Uterus (tissue), 4 donors: ENCODE data around the gene PTPN1. TPM values are rescaled to one million over a fixed set of nuclear protein-coding genes. Genes with fewer than 3 reads are reported as not detected.

Experiments
- DNase-seq, 2 donors: peaks; one replicate each; pipeline ENCODE4 v3.0.0-alpha.2; 2019 to 2020
- H3K27ac ChIP-seq, 2 donors: fragments of 200-600 bp; sonication (generic); 1 replicate in 1 of 2; 2 replicates in 1 of 2; pipeline ENCODE4 v1.5.1; 2016 to 2018
- H3K27me3 ChIP-seq, 2 donors: fragments of 200-600 bp; sonication (generic); one replicate each; pipeline ENCODE4 v1.5.1; 2018 to 2019; ENCODE audit warnings: control low read depth in 1 of 2
- H3K36me3 ChIP-seq, 2 donors: fragments of 200-600 bp; sonication (generic); one replicate each; pipeline ENCODE4 v1.5.1; 2019; ENCODE audit warnings: control low read depth in 1 of 2
- H3K4me1 ChIP-seq, 2 donors: fragments of 200-600 bp; sonication (generic); one replicate each; pipeline ENCODE4 v1.5.1; 2018 to 2019; ENCODE audit warnings: control low read depth in 1 of 2
- H3K4me3 ChIP-seq, 2 donors: fragments of 200-600 bp; sonication (generic); 1 replicate in 1 of 2; 2 replicates in 1 of 2; pipeline ENCODE4 v1.5.1; 2018 to 2019; ENCODE audit warnings: mild to moderate bottlenecking in 1 of 2
- H3K9me3 ChIP-seq, 2 donors: fragments of 200-600 bp; sonication (generic); one replicate each; pipeline ENCODE4 v1.5.1; 2019; ENCODE audit warnings: control low read depth in 1 of 2
- POLR2A ChIP-seq, 2 donors: fragments of 450-650 bp; IDR thresholded peaks; one replicate each; pipeline ENCODE4 v1.6.1; 2016; ENCODE audit warnings: antibody characterized with exemption in 2 of 2, mild to moderate bottlenecking in 1 of 2, moderate library complexity in 1 of 2
- intact Hi-C: fragments of 100-400 bp; cut with DNase I; formaldehyde crosslinking; loops from one replicate; pipeline ENCODE4 v1.15.1; 2023; ENCODE audit warnings: low total_unique reads
- total RNA-seq, 4 donors: library from RNA; depleted of rRNA in 3 of 4; stranded (reverse); fragments of >200 nt in 3 of 4; gene quantifications; one replicate each; pipeline versions ENCODE4 v1.1.0 to v1.2.4, GENCODE V29; 2014 to 2023
- TF ChIP-seq, protein P1 (sequence below), 4 experiments: fragments of 200-600 bp in 2 of 4; fragments of 450-650 bp in 2 of 4; sonication (generic) in 2 of 4; IDR thresholded peaks; one replicate each; pipeline ENCODE4 v1.5.1; 2016 to 2019; ENCODE audit warnings: antibody characterized with exemption in 4 of 4, mild to moderate bottlenecking in 2 of 4, moderate library complexity in 1 of 4
- donor health status: DM: yes; HTN: yes; CAD: no.

PTPN1 gene
- total RNA-seq, 4 donors from 2014 or later, result 14.1 to 33.9 (median 20.2) TPM

DNA sequence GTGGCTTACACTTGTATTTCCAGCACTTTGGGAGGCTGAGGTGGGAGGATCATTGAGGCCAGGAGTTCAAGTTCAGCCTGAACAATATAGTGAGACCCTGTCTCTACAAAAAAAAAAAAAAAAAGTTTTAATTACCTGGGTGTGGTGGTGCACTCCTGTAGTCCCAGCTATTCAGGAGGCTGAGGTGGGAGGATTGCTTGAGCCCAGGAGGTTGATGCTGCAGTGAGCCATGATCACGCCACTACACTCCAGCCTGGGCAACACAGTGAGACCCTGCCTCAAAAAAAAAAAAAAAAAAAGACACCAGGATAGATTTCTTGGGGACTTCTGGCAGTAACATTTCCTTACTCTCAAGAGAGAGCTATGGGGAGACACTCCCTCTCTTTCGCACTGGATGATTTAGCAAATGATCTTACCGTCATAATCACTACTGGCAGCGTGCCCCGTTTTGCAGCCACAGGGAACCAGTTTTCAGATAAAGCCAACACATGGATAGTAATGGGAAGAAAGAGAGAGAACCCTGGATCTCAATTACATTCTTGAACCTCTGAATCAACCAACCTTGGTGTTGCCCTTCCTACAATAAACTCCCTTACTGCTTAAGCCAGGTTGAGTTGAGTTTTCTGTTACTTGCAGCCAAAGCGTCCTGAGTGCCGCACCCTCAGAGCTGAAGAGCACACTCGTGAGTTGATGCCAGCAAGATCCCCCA lies 18.1 kb upstream of the PTPN1 start:
- H3K27me3 ChIP-seq, result no peaks in the 10 kb centered on the region
- DNase-seq, result no peak
- no peaks in the 10 kb centered on the region for H3K4me1 ChIP-seq

DNA sequence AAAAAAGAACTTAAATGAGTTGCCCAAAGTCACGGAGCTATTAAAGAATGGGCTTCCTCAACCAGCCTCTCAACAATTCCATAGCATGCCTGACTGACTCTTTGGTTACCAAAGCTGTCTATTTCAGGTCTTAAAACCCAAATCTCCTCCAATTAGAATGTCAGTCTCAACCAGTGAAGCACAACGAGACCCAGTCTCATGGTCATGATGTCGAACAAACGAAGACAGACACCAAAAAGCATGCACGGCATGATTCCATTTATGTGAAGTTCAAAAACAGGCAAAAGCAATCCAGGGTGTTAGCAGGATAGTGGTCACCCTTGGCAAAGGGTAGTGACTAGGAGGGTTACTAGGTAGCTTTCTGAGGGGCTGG lies 16.3 kb upstream of the PTPN1 start:
- no peak for DNase-seq
- intact Hi-C loops, result no loop called here
- no peak for TF ChIP-seq POLR2A (IDR thresholded peaks at IDR 0.05)
- TF ChIP-seq, protein P1, sequence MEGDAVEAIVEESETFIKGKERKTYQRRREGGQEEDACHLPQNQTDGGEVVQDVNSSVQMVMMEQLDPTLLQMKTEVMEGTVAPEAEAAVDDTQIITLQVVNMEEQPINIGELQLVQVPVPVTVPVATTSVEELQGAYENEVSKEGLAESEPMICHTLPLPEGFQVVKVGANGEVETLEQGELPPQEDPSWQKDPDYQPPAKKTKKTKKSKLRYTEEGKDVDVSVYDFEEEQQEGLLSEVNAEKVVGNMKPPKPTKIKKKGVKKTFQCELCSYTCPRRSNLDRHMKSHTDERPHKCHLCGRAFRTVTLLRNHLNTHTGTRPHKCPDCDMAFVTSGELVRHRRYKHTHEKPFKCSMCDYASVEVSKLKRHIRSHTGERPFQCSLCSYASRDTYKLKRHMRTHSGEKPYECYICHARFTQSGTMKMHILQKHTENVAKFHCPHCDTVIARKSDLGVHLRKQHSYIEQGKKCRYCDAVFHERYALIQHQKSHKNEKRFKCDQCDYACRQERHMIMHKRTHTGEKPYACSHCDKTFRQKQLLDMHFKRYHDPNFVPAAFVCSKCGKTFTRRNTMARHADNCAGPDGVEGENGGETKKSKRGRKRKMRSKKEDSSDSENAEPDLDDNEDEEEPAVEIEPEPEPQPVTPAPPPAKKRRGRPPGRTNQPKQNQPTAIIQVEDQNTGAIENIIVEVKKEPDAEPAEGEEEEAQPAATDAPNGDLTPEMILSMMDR (IDR thresholded peaks at IDR 0.05), result no peak

More for the DNA sequence above, 18.1 kb upstream of the PTPN1 start:
- H3K9me3 ChIP-seq, result no peaks in the 10 kb centered on the region
- no peaks in the 10 kb centered on the region for H3K36me3 ChIP-seq
- no peak overlapping the region for H3K4me3 ChIP-seq
- intact Hi-C loops, result no loop called here
- no peak overlapping the region for H3K27ac ChIP-seq
- TF ChIP-seq, protein P1 (IDR thresholded peaks at IDR 0.05), result no peak
- TF ChIP-seq POLR2A (IDR thresholded peaks at IDR 0.05), result no peak

GRCh38 chr20:50494428-50494827 lies 15.8 kb upstream of the PTPN1 start:
- no peak overlapping the region for H3K27ac ChIP-seq
- no peak for DNase-seq
- no peak for TF ChIP-seq POLR2A (IDR thresholded peaks at IDR 0.05)
- TF ChIP-seq, protein P1 (IDR thresholded peaks at IDR 0.05), result no peak
- intact Hi-C loops, result no loop called here
- no peaks in the 10 kb centered on the region for H3K4me1 ChIP-seq
- H3K27me3 ChIP-seq, result no peaks in the 10 kb centered on the region
- no peak overlapping the region for H3K4me3 ChIP-seq
- no peaks in the 10 kb centered on the region for H3K36me3 ChIP-seq
- H3K9me3 ChIP-seq, result no peaks in the 10 kb centered on the region

More for the DNA sequence above, 16.3 kb upstream of the PTPN1 start:
- no peaks in the 10 kb centered on the region for H3K27me3 ChIP-seq
- no peak overlapping the region for H3K4me3 ChIP-seq
- no peak overlapping the region for H3K27ac ChIP-seq
- no peaks in the 10 kb centered on the region for H3K9me3 ChIP-seq
- no peaks in the 10 kb centered on the region for H3K36me3 ChIP-seq
- no peaks in the 10 kb centered on the region for H3K4me1 ChIP-seq

DNA sequence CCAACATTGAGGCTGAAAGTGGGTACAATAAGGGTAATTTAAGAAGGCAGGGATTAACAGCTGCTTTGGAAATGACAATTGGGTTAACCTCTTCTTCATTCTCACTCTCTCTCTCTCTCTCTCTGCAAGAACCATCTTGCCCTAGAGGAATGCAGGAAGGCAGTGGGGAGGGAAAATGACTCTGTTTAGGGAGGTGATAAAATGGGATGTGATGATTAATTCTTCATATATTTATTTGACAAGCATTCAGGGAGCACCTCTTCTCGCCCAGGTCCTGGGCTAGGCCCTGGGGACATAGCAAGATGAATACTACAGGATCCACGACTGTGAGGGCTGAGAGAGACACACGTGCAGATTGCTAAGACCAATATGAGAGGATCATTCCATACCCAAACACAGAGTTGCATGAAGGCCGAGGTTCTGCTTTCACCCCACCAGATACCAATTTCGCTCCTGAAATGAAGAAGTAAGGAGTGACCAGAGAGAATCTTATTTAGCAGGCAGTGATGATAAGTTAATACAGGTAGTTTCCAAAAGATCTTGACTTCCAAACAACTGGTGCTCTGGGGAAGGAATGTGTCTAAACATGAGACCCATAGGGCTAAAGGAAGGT lies 13.3 kb upstream of the PTPN1 start:
- TF ChIP-seq, protein P1 (IDR thresholded peaks at IDR 0.05), result no peak
- TF ChIP-seq POLR2A (IDR thresholded peaks at IDR 0.05), result no peak
- no peak for DNase-seq
- H3K36me3 ChIP-seq, result no peaks in the 10 kb centered on the region
- no peaks in the 10 kb centered on the region for H3K27me3 ChIP-seq
- no peak overlapping the region for H3K27ac ChIP-seq
- H3K9me3 ChIP-seq, result no peaks in the 10 kb centered on the region
- H3K4me3 ChIP-seq, result no peak overlapping the region
- intact Hi-C loops, result no loop called here
- H3K4me1 ChIP-seq, result no peaks in the 10 kb centered on the region

GRCh38 chr20:50498071-50498776 lies 12.0 kb upstream of the PTPN1 start:
- H3K27me3 ChIP-seq, result no peaks in the 10 kb centered on the region
- TF ChIP-seq, protein P1 (IDR thresholded peaks at IDR 0.05), result no peak
- no peak for TF ChIP-seq POLR2A (IDR thresholded peaks at IDR 0.05)
- peaks cover 0 to 4% of the 10 kb centered on the region in 2 donors for H3K4me1 ChIP-seq
- H3K4me3 ChIP-seq, result no peak overlapping the region
- no peaks in the 10 kb centered on the region for H3K36me3 ChIP-seq
- no peak for DNase-seq
- no peak overlapping the region for H3K27ac ChIP-seq
- no peaks in the 10 kb centered on the region for H3K9me3 ChIP-seq
- intact Hi-C loops, result no loop called here
